GM23338 (cell line): ENCODE results near the gene NCBP3. TPM values are rescaled to one million over a fixed set of nuclear protein-coding genes. Genes with fewer than 3 reads are reported as not detected.

ENCODE experiments used
- ATAC-seq: fragments of 200-7000 bp; cut with Tn5 transposase; 3 replicates; pipeline ENCODE4 v1.9.1; 2020
- DNase-seq: peaks from one replicate; pipeline ENCODE4 v3.0.0-alpha.2; 2015; ENCODE audit warnings: low spot score
- H2AFZ ChIP-seq: fragments of 200-600 bp; sonication (generic); 2 replicates; pipeline ENCODE4 v1.8.0; 2016; ENCODE audit warnings: antibody characterized with exemption, mild to moderate bottlenecking, moderate library complexity
- H3F3A ChIP-seq: fragments of 200-600 bp; sonication (generic); replicated peaks from 2 replicates; pipeline ENCODE4 v1.8.0; 2017; ENCODE audit warnings: antibody characterized with exemption, mixed run types, low read depth
- H3K27ac ChIP-seq: fragments of 200-600 bp; sonication (generic); 2 replicates; pipeline ENCODE4 v1.6.1; 2016; ENCODE audit warnings: low read depth
- H3K27me3 ChIP-seq: fragments of 200-600 bp; sonication (generic); 2 replicates; pipeline ENCODE4 v1.8.0; 2016; ENCODE audit warnings: mild to moderate bottlenecking, mixed run types, moderate library complexity; ENCODE audit not compliant: insufficient read depth
- H3K36me3 ChIP-seq: fragments of 200-600 bp; sonication (generic); 2 replicates; pipeline ENCODE4 v1.8.0; 2016; ENCODE audit warnings: mild to moderate bottlenecking; ENCODE audit not compliant: insufficient read depth
- H3K4me1 ChIP-seq: fragments of 200-600 bp; sonication (generic); 2 replicates; pipeline ENCODE4 v1.8.0; 2016; ENCODE audit warnings: mild to moderate bottlenecking, moderate library complexity; ENCODE audit not compliant: insufficient read depth
- H3K4me2 ChIP-seq: fragments of 200-600 bp; sonication (generic); 2 replicates; pipeline ENCODE4 v1.7.1; 2017; ENCODE audit warnings: mixed run types
- H3K4me3 ChIP-seq: fragments of 200-600 bp; sonication (generic); 2 replicates; pipeline ENCODE4 v1.6.1; 2016; ENCODE audit warnings: mixed run types
- H3K79me2 ChIP-seq: fragments of 200-600 bp; sonication (generic); replicated peaks from 2 replicates; pipeline ENCODE4 v1.8.0; 2017; ENCODE audit warnings: mild to moderate bottlenecking; ENCODE audit not compliant: insufficient read depth
- H3K9me2 ChIP-seq: fragments of 200-600 bp; sonication (generic); 2 replicates; pipeline ENCODE4 v1.8.0; 2017; ENCODE audit not compliant: insufficient read depth
- H4K20me1 ChIP-seq: fragments of 200-600 bp; sonication (generic); replicated peaks from 2 replicates; pipeline ENCODE4 v1.8.0; 2017; ENCODE audit warnings: mild to moderate bottlenecking; ENCODE audit not compliant: insufficient read depth
- H3K27ac Mint-ChIP-seq: 2 replicates; pipeline ENCODE4 v1.8.0; 2020; ENCODE audit warnings: inconsistent platforms, mild to moderate bottlenecking, moderate library complexity, mixed read lengths
- H3K27me3 Mint-ChIP-seq: 3 replicates; pipeline ENCODE4 v1.8.0; 2022; ENCODE audit warnings: low read depth, mild to moderate bottlenecking, moderate library complexity, mixed read lengths, inconsistent platforms; ENCODE audit not compliant: insufficient read depth, poor library complexity
- H3K36me3 Mint-ChIP-seq: 3 replicates; pipeline ENCODE4 v1.8.0; 2021; ENCODE audit warnings: low read depth, mild to moderate bottlenecking, inconsistent platforms, moderate library complexity, mixed read lengths
- H3K4me1 Mint-ChIP-seq: 3 replicates; pipeline ENCODE4 v1.8.0; 2020; ENCODE audit warnings: mild to moderate bottlenecking, inconsistent platforms, mixed read lengths
- H3K4me3 Mint-ChIP-seq: 3 replicates; pipeline ENCODE4 v1.8.0; 2021; ENCODE audit warnings: moderate library complexity, mild to moderate bottlenecking, inconsistent platforms, mixed read lengths
- H3K9me3 Mint-ChIP-seq: 3 replicates; pipeline ENCODE4 v1.8.0; 2020; ENCODE audit warnings: moderate library complexity, mild to moderate bottlenecking, inconsistent platforms, mixed read lengths
- CTCF ChIP-seq, 2 experiments: fragments of 200-600 bp in 1 of 2; sonication (generic) in 1 of 2; conservative IDR thresholded peaks; 2 replicates each; pipeline versions ENCODE4 v1.5.1 to v1.6.1; 2016 to 2017; ENCODE audit warnings: antibody characterized with exemption in 2 of 2, low read depth in 2 of 2, mild to moderate bottlenecking in 2 of 2, moderate library complexity in 1 of 2
- EZH2 ChIP-seq: fragments of 200-600 bp; sonication (generic); IDR thresholded peaks from one replicate; pipeline ENCODE4 v1.8.0; 2017; ENCODE audit warnings: antibody characterized with exemption, mild to moderate bottlenecking, low read depth; ENCODE audit not compliant: unreplicated experiment
- EZH2phosphoT487 ChIP-seq: fragments of 200-600 bp; sonication (generic); IDR thresholded peaks from one replicate; pipeline ENCODE4 v1.8.1; 2018; ENCODE audit warnings: antibody characterized with exemption; ENCODE audit not compliant: unreplicated experiment
- NANOG ChIP-seq: IDR thresholded peaks from 2 replicates; pipeline ENCODE4 v1.6.1; 2016; ENCODE audit warnings: antibody characterized with exemption, borderline replicate concordance
- POLR2AphosphoS5 ChIP-seq: IDR thresholded peaks from 2 replicates; pipeline ENCODE4 v1.6.1; 2016; ENCODE audit warnings: antibody characterized with exemption, low read depth
- ZNF114 ChIP-seq: fragments of 250-450 bp; sonication (Bioruptor Pico); IDR thresholded peaks from 2 replicates; pipeline ENCODE4 v1.5.0; 2020; ENCODE audit warnings: mild to moderate bottlenecking, moderate library complexity
- ZNF331 ChIP-seq: fragments of 250-450 bp; sonication (Bioruptor Pico); IDR thresholded peaks from 2 replicates; pipeline ENCODE4 v1.5.0; 2020; ENCODE audit warnings: low read depth, mild to moderate bottlenecking, moderate library complexity
- ZNF462 ChIP-seq: fragments of 250-450 bp; sonication (Bioruptor Pico); IDR thresholded peaks from 2 replicates; pipeline ENCODE4 v1.5.0; 2020; ENCODE audit warnings: mild to moderate bottlenecking, moderate library complexity
- polyA plus RNA-seq: library from polyadenylated mRNA; unstranded; fragments of >200 nt; fragmentation: Nextera tagmentation; extraction: Ambion mirVana; gene quantifications from 2 replicates; pipeline ENCODE4 v1.2.1, GENCODE V29; 2016
- total RNA-seq: library from RNA; depleted of rRNA; stranded (reverse); fragments of >200 nt; shearing (Covaris generic); gene quantifications from 2 replicates; pipeline ENCODE4 v1.2.3, GENCODE V29; 2014

NCBP3 gene
- total and polyA plus RNA-seq, 2 experiments from 2014 or later, result 35.5 to 42.8 TPM

- TF ChIP-seq ZNF462 (CRISPR knock-in tag), result no peak
Measured at GRCh38 chr17:3882276-3882675, 36.2 kb upstream of the NCBP3 start (continued).

- Histone ChIP-seq H3K79me2 (no peaks in the 10 kb centered on the region), H3K36me3 (0 out of 2 replicates have a peak, but pooled peaks cover 3% of the 10 kb centered on the region), H3K27ac (no peak overlapping the region), H4K20me1 (no peaks in the 10 kb centered on the region; the same call in 1 of the 2 replicates), H3K9me2 (no peaks in the 10 kb centered on the region), H3K4me2 (no peak overlapping the region), H3F3A (no peaks in the 10 kb centered on the region), H3K4me3 (no peak overlapping the region), H2AFZ (no peak overlapping the region), H3K27me3 (no peaks in the 10 kb centered on the region), H3K4me1 (no peaks in the 10 kb centered on the region)
- H3K27ac Mint-ChIP-seq, result no peak overlapping the region
- no peaks in the 10 kb centered on the region; the same call in 2 of the 3 replicates for H3K4me1 Mint-ChIP-seq
- TF ChIP-seq ZNF331 (CRISPR knock-in tag) (no peak), POLR2AphosphoS5 (no peak), EZH2phosphoT487 (no peak), CTCF (conservative IDR thresholded peaks at IDR 0.05; ENCODE audit: low read depth in 2 of 2) (no peak), ZNF114 (CRISPR knock-in tag) (no peak), NANOG (no peak), EZH2 (no peak), ZNF462 (CRISPR knock-in tag) (no peak)
- ATAC-seq (no peak), DNase-seq (no peak)
- peaks cover 8% of the 10 kb centered on the region; the same call in 1 of the 3 replicates for H3K36me3 Mint-ChIP-seq
- no peaks in the 10 kb centered on the region for H3K9me3 Mint-ChIP-seq
- H3K4me3 Mint-ChIP-seq, result no peak overlapping the region
- peaks cover 10% of the 10 kb centered on the region for H3K27me3 Mint-ChIP-seq
Measured at GRCh38 chr17:3880983-3881382, 34.9 kb upstream of the NCBP3 start.
